ENCODE measurements around the gene ZNF662. TPM values are rescaled to one million over a fixed set of nuclear protein-coding genes. Genes with fewer than 3 reads are reported as not detected.

ZNF662 gene
- total RNA-seq, 2 donors from 2014 or later, result 1.7 to 2.7 TPM

DNA sequence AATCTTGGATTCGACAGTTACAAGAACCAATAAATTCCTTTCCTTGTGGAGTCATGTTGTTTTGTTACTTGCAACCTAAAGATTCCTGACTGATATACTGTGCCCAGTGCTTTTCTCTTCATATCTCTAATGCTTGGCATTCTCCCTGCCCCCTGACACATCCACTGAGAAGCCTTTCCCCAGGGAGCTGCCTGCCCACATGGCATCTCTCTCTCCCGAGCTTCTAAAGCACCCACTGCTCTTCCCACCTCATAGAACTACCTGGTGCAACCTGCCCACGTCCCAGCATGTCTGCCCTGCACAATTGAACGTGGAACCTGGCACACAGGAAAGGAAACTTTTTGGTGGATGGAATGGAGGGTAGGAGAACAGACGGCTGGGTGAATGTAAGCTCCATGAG, 37.1 kb upstream of the ZNF662 start:
- Histone ChIP-seq H3K27me3 (no peaks in the 10 kb centered on the region), H3K4me3 (no peak overlapping the region), H3K4me1 (peaks cover 0 to 20% of the 10 kb centered on the region in 2 donors), H3K9me3 (no peaks in the 10 kb centered on the region), H3K27ac (no peak overlapping the region), H3K36me3 (no peaks in the 10 kb centered on the region)
- no peak for DNase-seq (ENCODE audit: low spot score)
- TF ChIP-seq, protein P1, sequence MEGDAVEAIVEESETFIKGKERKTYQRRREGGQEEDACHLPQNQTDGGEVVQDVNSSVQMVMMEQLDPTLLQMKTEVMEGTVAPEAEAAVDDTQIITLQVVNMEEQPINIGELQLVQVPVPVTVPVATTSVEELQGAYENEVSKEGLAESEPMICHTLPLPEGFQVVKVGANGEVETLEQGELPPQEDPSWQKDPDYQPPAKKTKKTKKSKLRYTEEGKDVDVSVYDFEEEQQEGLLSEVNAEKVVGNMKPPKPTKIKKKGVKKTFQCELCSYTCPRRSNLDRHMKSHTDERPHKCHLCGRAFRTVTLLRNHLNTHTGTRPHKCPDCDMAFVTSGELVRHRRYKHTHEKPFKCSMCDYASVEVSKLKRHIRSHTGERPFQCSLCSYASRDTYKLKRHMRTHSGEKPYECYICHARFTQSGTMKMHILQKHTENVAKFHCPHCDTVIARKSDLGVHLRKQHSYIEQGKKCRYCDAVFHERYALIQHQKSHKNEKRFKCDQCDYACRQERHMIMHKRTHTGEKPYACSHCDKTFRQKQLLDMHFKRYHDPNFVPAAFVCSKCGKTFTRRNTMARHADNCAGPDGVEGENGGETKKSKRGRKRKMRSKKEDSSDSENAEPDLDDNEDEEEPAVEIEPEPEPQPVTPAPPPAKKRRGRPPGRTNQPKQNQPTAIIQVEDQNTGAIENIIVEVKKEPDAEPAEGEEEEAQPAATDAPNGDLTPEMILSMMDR (IDR thresholded peaks at IDR 0.05), result no peak

DNA sequence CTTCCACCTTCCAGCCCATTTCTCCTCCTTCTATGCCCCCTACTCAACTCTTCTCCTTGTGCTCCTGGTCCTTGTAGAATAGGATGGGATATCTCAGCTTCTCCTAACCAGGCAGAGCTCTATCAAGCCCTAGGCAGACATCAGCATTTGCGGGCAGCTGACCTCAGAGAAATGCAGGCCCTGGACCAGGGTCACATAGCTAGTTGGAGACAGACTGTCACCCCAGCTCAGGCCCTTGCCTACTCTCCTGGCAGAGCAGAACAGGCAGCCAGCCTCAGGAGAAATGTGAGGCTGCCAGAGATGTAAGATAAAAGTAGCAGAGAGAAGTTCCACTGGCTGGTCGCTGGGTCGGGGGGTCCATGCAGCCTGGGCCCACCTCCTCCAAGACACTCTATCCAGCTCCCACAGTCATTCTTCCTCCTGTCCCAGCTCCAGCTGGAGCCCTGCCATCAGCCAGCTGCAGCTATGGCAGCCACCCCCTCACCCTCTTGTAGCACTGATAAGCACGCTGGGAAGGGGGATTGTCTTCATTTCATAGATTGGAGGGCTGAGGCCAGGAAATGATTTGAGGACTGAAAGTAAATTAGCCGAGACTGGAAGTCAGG, 34.2 kb upstream of the ZNF662 start:
- Histone ChIP-seq H3K9me3 (no peaks in the 10 kb centered on the region), H3K27me3 (no peaks in the 10 kb centered on the region), H3K27ac (peak overlapping the region; percentile 35 to 50), H3K36me3 (no peaks in the 10 kb centered on the region), H3K4me1 (peaks cover 0 to 20% of the 10 kb centered on the region in 2 donors), H3K4me3 (no peak overlapping the region)
- TF ChIP-seq, protein P1 (IDR thresholded peaks at IDR 0.05), result no peak
- DNase-seq (ENCODE audit: low spot score), result no peak

DNA sequence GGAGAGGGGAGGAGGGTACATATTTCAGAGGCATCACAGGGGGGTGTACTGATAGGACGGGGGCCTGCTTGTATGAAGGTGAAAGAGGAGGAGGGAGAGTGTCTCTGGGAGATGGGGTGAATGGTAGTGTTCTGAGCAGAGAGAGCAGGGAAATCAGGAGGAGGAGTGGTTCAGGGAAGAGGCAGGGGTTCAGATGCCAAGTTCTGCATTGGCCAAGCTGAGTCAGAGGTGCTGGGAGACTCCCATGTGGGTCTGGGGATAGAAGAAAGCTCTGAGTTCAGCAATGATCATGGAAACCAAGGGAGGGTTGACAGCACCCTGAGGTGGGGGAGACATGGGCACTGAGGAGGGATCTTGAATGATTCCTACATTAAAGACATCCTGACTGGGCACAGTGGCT, 33.2 kb upstream of the ZNF662 start:
- peaks cover 0 to 20% of the 10 kb centered on the region in 2 donors for H3K4me1 ChIP-seq
- H3K27ac ChIP-seq, result peak overlapping the region in 1 of 2 donors; percentile 50
- H3K4me3 ChIP-seq, result no peak overlapping the region
- no peaks in the 10 kb centered on the region for H3K27me3 ChIP-seq
- TF ChIP-seq, protein P1 (IDR thresholded peaks at IDR 0.05), result no peak
- no peaks in the 10 kb centered on the region for H3K36me3 ChIP-seq
- no peak for DNase-seq (ENCODE audit: low spot score)
- H3K9me3 ChIP-seq, result no peaks in the 10 kb centered on the region

DNA sequence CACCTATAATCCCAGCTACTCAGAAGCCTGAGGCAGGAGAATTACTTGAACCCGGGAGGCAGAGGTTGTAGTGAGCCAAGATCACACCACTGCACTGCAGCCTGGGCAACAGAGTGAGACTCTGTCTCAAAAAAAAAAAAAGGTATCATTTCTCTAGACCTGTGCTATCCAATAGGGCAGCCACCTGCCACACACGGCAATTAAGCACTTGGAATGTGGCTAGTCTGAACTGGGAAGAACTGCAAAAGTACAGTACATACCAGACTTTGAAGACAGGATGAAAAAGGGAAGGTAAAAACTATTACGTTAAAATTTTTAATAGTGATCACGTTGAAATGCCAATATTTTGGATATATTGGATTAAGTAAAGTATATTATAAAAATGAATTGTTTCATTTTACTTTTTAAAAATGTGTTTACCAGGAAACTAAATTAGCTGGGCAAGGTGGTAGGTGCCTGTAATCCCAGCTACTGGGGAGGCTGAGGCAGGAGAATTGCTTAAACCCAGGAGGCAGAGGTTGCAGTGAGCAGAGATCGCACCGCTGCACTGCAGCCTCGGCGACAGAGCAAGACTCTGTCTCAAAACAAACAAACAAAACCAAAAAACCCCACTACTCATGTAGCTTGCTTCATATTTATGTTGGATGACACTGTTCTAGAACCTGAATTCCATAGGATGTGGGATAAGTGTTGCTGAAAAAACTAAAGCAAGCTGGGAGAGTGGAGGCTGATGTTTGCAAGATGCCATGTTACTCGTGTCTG, 32.5 kb upstream of the ZNF662 start:
- H3K36me3 ChIP-seq, result no peaks in the 10 kb centered on the region
- no peak overlapping the region for H3K27ac ChIP-seq
- no peaks in the 10 kb centered on the region for H3K27me3 ChIP-seq
- peaks cover 0 to 20% of the 10 kb centered on the region in 2 donors for H3K4me1 ChIP-seq
- DNase-seq (ENCODE audit: low spot score), result no peak
- no peak overlapping the region for H3K4me3 ChIP-seq
- no peaks in the 10 kb centered on the region for H3K9me3 ChIP-seq
- TF ChIP-seq, protein P1 (IDR thresholded peaks at IDR 0.05), result no peak

DNA sequence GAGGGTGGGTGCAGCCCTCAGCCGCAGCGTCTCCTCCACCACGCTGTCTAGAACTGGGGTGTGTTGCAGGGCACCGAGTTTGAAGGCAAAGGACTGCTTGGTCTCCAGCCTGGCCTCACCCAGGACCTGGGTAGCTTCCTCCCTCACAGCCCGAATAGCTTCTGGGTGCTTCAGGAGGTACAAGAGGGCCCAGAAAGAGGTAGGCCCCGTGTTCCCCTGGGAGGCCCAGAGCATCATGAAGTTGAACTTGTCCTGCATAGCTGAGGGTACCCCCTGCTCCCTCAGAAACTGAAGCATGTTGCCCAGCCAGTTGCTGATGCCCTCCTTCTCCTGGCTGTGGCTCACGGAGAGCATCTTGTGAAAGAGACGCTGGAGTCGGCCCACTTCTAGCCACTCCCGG, 31.2 kb upstream of the ZNF662 start:
- TF ChIP-seq, protein P1 (IDR thresholded peaks at IDR 0.05), result no peak
- no peaks in the 10 kb centered on the region for H3K36me3 ChIP-seq
- no peak for DNase-seq (ENCODE audit: low spot score)
- H3K27ac ChIP-seq, result no peak overlapping the region
- peaks cover 0 to 20% of the 10 kb centered on the region in 2 donors for H3K4me1 ChIP-seq
- H3K9me3 ChIP-seq, result no peaks in the 10 kb centered on the region
- H3K27me3 ChIP-seq, result no peaks in the 10 kb centered on the region
- no peak overlapping the region for H3K4me3 ChIP-seq

Measured in right atrium auricular region (tissue), 2 donors.